Measurements from ENCODE around the gene PCDH9.

GRCh38 chr13:66780814-66781213 is 449.3 kb downstream of the PCDH9 start:
- TF ChIP-seq EZH2phosphoT487 (IDR thresholded peaks at IDR 0.05; ENCODE audit: insufficient read depth, low read depth) (no peak), EZH2 (IDR thresholded peaks at IDR 0.05; ENCODE audit: insufficient read depth, poor library complexity, severe bottlenecking) (no peak)
